Measurements from ENCODE around the gene AKR1C3. TPM values are rescaled to one million over a fixed set of nuclear protein-coding genes. Genes with fewer than 3 reads are reported as not detected.

Gene AKR1C3
- total RNA-seq, 1 donor from 2014 or later, result 45.5 TPM

DNA sequence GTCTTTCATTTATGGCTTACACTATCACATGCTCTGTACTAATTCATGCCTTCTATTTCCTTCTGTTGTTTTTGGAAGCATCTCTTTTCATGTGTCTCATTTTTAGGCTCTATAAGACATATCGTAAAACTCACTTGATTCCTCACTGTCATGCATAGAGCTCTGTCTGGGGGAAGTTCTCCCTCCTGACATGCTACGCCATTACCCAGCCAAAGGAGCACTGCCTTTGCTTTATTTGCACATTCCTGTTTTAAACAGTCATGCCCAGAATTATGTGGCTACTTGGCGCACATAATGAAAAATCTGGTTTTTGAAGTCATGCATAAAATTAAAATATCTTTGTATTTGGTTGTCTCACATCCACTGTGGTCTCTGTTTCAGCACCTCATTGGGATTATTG, 17.6 kb upstream of the AKR1C3 start:
- no peak for DNase-seq (ENCODE audit: low read depth)
- H3K27me3 ChIP-seq (ENCODE audit: control insufficient read depth, insufficient read depth, low read length), result no peaks in the 10 kb centered on the region
- no peak for FAIRE-seq
- H3K36me3 ChIP-seq (ENCODE audit: control insufficient read depth, insufficient read depth, low read length), result no peaks in the 10 kb centered on the region
- H3K4me3 ChIP-seq (ENCODE audit: low read depth, low read length), result no peak overlapping the region
- TF ChIP-seq, protein P1, sequence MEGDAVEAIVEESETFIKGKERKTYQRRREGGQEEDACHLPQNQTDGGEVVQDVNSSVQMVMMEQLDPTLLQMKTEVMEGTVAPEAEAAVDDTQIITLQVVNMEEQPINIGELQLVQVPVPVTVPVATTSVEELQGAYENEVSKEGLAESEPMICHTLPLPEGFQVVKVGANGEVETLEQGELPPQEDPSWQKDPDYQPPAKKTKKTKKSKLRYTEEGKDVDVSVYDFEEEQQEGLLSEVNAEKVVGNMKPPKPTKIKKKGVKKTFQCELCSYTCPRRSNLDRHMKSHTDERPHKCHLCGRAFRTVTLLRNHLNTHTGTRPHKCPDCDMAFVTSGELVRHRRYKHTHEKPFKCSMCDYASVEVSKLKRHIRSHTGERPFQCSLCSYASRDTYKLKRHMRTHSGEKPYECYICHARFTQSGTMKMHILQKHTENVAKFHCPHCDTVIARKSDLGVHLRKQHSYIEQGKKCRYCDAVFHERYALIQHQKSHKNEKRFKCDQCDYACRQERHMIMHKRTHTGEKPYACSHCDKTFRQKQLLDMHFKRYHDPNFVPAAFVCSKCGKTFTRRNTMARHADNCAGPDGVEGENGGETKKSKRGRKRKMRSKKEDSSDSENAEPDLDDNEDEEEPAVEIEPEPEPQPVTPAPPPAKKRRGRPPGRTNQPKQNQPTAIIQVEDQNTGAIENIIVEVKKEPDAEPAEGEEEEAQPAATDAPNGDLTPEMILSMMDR (IDR thresholded peaks at IDR 0.05; ENCODE audit: insufficient read depth, low read length, severe bottlenecking), result no peak

DNA sequence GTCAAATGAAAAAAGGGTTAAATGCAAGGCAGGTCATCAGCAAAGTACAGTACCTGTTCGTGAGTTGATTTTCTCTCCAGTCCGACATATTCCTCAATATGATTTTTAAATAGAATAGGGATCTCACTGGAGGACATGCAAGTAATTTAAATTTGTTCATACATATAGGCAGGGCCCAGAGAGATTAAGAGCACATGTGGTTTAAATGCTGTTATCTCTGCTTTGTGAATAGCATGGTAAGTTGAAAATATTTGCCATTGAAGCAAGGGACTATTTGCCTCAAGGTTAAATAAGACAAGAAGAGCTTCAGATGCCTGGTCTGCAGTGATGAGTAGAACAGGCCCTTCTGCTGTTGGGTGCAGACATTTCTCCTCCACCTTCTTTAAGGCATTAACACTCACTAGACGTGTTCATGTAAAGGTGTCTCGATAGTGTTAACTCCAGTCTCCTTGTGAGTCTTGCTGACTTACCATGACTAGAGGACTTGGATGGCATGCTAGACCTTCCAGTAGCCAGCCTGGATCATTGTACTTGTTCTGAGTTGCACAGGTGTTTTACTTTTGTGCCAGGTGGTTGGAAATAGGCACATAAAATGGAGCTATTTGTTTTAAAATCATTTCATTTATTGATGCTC, 15.6 kb upstream of the AKR1C3 start:
- TF ChIP-seq, protein P1 (IDR thresholded peaks at IDR 0.05; ENCODE audit: insufficient read depth, low read length, severe bottlenecking), result no peak
- Histone ChIP-seq H3K4me3 (ENCODE audit: low read depth, low read length) (no peak overlapping the region), H3K36me3 (ENCODE audit: control insufficient read depth, insufficient read depth, low read length) (no peaks in the 10 kb centered on the region), H3K27me3 (ENCODE audit: control insufficient read depth, insufficient read depth, low read length) (no peaks in the 10 kb centered on the region)
- DNase-seq (ENCODE audit: low read depth) (peak; percentile 76), FAIRE-seq (peak; percentile 80)

DNA sequence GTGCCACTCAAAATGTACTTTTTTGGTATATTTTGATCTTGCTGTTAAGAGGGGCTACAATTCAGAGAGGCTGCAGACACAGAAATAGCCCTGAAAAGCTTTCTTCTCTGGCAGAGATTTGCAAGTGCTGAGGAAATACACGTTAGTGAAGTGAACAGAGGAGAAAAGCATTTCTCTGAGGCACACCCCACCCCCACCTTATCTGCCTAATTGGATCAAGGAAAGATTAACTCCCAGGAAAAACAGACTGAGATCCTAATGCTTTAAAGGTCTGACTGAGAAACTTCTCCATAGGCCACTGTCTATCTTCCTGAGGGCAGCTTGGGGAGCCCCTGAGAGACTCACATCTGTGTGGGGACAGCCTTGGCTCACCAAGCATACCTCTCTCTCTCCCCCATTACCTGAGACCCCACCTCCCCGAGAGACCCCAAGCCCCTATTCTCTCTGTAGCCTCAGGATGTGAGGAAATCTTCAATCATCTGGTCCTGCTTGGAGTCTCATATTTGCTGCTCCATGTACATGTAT, 14.8 kb upstream of the AKR1C3 start:
- TF ChIP-seq, protein P1 (IDR thresholded peaks at IDR 0.05; ENCODE audit: insufficient read depth, low read length, severe bottlenecking), result no peak
- H3K27me3 ChIP-seq (ENCODE audit: control insufficient read depth, insufficient read depth, low read length), result no peaks in the 10 kb centered on the region
- DNase-seq (ENCODE audit: low read depth), result no peak
- H3K4me3 ChIP-seq (ENCODE audit: low read depth, low read length), result no peak overlapping the region
- no peaks in the 10 kb centered on the region for H3K36me3 ChIP-seq (ENCODE audit: control insufficient read depth, insufficient read depth, low read length)
- FAIRE-seq, result no peak

DNA sequence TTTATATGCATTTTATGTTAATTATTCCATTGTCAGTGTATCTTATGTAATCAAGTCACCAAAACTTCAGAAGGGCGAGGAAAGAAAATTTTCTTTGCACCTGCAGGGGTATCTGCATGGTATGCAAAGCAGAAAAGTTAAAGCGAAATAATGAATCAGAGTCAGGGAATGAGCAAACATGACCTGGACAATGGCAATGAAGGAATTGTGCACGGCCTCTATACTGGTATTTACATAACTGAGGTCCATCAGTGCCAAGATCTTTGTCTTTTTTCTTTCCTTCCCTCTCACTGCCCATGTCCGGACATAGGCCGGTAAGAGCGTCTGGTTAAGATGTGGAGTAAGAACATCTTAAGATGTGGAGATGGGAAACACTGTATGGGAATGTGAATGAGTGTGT, 14.4 kb upstream of the AKR1C3 start:
- H3K27me3 ChIP-seq (ENCODE audit: control insufficient read depth, insufficient read depth, low read length), result no peaks in the 10 kb centered on the region
- no peak overlapping the region for H3K4me3 ChIP-seq (ENCODE audit: low read depth, low read length)
- TF ChIP-seq, protein P1 (IDR thresholded peaks at IDR 0.05; ENCODE audit: insufficient read depth, low read length, severe bottlenecking), result no peak
- no peaks in the 10 kb centered on the region for H3K36me3 ChIP-seq (ENCODE audit: control insufficient read depth, insufficient read depth, low read length)
- DNase-seq (ENCODE audit: low read depth), result peak; percentile 39
- FAIRE-seq, result no peak

DNA sequence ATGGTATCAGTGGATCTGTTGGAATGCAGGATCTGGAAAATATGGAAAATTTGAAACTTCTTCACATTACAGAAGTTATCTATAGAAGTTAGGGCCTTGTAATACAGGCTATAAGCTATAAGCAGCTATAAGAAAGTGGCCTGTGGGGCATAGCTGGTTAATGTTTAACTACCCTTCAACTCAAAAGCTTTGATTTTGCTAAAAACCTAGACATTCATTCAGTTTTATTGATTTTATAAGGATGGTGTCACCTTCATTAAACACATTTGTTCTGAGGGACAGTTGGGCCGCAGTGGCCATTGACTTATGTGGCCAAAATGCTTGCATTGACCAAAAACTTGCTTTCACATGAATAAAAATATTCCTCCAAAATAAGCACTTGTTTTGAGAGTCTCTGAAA, 13.1 kb upstream of the AKR1C3 start:
- TF ChIP-seq, protein P1 (IDR thresholded peaks at IDR 0.05; ENCODE audit: insufficient read depth, low read length, severe bottlenecking), result no peak
- DNase-seq (ENCODE audit: low read depth), result no peak
- FAIRE-seq, result no peak
- H3K36me3 ChIP-seq (ENCODE audit: control insufficient read depth, insufficient read depth, low read length), result no peaks in the 10 kb centered on the region
- no peaks in the 10 kb centered on the region for H3K27me3 ChIP-seq (ENCODE audit: control insufficient read depth, insufficient read depth, low read length)
- no peak overlapping the region for H3K4me3 ChIP-seq (ENCODE audit: low read depth, low read length)
